Esophagus muscularis mucosa (tissue), 3 donors: ENCODE data around the gene ALG8.

ENCODE experiments used
- CTCF ChIP-seq, 3 experiments: fragments of 200-600 bp in 2 of 3; fragments of 450-650 bp in 1 of 3; sonication (generic) in 2 of 3; IDR thresholded peaks; one replicate each; pipeline ENCODE4 v1.5.1; 2017 to 2019; ENCODE audit warnings: antibody characterized with exemption in 3 of 3, mild to moderate bottlenecking in 2 of 3, moderate library complexity in 1 of 3
- POLR2AphosphoS5 ChIP-seq, 2 donors: sonication (generic); formaldehyde crosslinking; IDR thresholded peaks; one replicate each; pipeline ENCODE4 v1.6.1; 2017; ENCODE audit warnings: antibody characterized with exemption in 2 of 2

GRCh38 chr11:78150346-78150745 lies 10.9 kb upstream of the ALG8 start:
- TF ChIP-seq POLR2AphosphoS5 (IDR thresholded peaks at IDR 0.05) (no peak), CTCF (IDR thresholded peaks at IDR 0.05) (no peak)
